Kidney glomerular epithelial cell (primary cell): ENCODE results near the gene ZCCHC8.
"Not testable (repeated sequence)": the region's sequence is repeated elsewhere in the genome, so short reads cannot be mapped to it uniquely, and the experiment has no call there.

ENCODE experiments used
- DNase-seq: peaks from one replicate; lab custom pipeline; 2025; lab: John Stamatoyannopoulos, UW

ZCCHC8 gene

DNA sequence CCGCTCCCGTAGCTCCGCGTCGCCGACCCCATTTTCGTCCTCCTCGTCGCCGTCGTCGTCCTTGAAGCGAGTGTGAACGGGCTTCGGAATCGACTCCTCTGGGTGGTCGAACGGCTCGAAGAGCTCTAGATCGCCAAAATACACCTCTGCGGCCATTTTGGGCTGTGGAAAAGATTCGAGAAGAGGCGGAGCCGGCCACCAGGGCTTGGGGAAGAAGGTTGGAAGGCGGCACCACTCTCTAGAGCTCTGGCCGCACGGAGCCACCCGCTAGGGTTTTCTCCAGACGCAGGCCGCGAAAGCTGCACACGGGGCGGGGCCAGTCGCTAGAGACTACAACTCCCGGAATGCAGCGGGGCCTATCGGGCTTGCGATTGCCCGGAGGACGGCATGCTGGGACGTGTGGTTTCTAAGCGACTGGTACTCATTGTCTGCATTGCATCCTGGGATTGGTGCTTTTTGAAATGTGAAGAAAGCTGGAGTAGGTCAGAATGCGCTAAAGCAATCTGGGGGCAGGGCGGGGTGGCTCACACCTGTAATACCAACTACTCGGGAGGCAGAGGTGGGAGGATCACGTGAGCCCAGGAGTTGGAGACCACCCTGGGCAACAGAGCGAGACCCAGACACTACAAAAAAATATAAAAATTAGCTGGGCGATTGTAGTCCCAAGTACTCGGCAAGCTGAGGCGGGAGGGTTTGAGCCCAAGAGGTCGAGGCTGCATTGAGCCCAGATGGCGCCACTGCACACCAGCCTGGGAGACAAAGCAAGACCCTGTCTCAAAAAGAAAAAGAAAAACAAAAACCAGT lies at the start of gene ZCCHC8:
ZCCHC8 (minus strand) TSS at position 248 of the 804 bp plus-strand sequence; CDS start at position 156, 92 bp downstream.
- peak; percentile 98 for DNase-seq

DNA sequence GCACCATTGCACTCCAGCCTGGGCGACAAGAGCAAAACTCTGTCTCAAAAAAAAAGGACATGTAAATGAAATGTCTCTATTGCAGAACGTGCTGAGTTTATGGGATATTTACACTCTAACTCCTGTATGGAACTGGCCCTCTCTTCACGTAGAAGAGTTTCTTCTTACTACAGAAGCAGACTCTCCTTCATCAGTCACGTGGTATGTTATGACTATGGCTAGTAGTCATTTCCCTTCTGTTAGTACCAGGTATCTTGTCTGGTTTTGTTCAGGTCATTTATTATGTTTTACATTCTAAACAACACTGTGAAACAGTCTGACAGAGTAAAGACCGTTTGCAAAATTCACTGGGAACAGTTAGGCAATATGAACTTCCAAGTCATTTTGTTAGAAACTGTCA lies 46.6 kb upstream of the ZCCHC8 start:
- no peak for DNase-seq

DNA sequence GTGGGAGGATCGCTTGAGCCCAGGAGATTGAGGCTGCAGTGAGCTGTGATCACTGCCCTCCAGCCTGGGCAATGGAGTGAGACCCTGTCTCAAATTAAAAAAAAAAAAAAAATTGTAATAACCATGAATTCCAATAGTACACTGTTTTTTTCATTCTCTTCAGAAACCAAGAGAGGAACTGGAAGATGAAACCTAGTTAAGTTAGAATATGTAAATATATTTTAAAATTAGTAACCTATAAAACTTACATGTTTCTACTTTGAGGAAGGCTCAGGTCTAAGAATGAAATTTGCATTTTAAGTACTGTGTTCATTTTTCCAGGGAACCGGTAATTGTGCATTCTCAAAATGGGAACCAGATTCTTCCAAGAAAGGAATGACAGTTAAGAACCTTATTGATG lies 45.1 kb upstream of the ZCCHC8 start:
- DNase-seq, result no peak

DNA sequence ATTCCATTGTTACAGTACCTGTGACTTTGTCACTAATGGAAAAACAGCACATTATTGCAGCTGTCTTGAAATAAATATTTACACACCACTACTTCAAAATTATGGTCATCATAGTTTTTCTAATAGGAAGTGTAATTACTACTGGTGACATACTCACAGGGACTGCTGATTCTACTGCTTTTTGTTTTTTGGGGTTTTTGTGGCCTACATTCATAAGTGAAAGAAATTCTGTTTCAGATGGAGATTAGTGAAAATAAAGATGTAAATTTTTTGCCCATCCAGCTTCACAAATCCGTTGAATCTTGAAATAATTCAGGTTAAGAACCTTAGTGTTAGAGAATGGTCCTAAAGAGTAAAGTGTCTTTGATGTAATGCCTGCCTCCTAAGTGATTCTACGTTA lies 43.8 kb upstream of the ZCCHC8 start:
- DNase-seq, result no peak

DNA sequence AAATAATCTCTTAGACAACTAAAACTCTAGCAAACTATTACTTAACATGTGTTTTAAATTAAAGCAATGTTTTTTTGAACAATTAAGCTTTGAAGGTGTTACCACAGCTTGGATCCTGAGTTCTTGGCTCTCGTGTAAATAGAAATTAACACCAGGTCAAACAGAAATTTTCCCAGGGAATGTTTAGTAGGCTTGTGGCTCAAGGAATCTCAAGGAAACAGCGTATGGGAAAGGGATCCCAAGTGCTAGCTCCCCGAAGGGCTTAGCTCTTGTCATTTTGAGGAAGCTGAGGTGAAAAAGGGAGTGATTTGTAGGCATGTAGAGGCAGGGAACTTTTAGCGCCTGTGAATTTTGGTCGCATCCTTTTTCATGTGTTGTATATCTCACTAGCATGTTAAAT lies 37.8 kb upstream of the ZCCHC8 start:
- DNase-seq, result no peak

DNA sequence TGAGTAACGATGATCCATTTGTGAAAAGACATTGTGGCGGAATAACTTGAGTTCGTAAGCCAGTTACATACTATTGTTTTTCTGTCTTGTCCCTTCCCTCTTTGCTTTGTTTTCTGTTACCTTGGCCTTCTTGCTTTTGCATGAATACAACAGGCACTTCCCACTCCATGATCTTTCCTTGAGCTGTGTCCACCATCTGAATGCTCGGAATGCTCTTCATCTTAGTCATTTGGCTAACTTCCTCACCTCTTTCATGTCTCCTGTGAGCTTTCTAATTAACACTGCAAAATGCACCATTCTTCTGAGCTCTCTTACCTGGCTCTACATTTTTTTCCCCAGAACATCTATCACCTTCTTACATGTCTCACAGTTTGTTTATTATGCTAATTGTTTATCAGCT lies 36.3 kb upstream of the ZCCHC8 start:
- no peak for DNase-seq

DNA sequence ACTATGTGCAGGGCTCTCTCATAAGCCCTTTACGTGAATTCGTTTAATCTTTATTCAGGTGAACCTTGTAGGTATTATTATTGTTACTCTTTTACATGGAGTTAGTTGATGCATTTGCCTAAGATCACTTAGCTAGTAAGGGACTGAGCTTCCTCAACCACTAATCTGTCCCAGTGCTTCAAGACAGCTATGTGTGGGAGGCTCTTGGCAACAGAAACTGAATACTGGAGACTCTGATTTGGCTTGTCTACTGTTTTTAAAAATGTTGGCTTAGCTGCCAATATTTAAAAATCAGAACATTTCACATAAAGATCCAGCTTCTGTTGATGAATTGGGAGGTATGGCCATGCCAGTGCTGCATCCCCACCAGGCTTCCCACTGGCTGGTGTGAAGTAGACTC lies 33.1 kb upstream of the ZCCHC8 start:
- DNase-seq, result no peak

DNA sequence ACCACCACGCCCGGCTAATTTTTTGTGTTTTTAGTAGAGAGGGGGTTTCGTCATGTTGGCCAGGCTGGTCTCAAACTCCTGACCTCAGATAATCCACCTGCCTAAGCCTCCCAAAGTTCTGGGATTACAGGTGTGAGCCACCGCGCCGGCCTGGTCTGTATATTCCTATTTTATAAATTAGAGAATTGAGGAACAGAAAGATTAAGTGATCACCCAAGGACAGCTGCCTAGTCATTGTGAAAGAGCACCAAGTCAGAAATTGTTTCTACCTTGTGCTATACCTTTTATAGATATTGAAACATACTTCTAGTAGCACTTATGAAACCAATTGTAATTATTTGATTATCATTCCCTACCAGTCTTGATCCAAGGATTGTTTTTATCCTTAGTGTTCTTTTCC lies 28.3 kb upstream of the ZCCHC8 start:
- DNase-seq, result no peak

DNA sequence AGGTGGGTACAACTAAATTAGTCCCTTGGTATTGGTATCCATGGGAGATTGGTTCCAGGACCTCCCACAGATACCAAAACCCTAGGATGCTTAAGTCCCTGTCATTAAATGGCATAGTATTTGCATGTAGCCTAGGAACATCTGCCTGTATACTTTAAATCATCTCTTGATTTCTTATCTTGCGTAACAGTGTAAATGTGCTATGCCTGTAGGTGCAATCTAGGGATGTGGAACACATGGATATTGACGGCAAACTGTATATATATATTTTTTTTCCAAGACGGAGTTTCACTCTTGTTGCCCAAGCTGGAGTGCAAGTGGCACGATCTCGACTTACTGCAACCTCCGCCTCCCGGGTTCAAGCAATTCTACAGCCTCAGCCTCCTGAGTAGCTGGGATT lies 27.9 kb upstream of the ZCCHC8 start:
- no peak for DNase-seq

DNA sequence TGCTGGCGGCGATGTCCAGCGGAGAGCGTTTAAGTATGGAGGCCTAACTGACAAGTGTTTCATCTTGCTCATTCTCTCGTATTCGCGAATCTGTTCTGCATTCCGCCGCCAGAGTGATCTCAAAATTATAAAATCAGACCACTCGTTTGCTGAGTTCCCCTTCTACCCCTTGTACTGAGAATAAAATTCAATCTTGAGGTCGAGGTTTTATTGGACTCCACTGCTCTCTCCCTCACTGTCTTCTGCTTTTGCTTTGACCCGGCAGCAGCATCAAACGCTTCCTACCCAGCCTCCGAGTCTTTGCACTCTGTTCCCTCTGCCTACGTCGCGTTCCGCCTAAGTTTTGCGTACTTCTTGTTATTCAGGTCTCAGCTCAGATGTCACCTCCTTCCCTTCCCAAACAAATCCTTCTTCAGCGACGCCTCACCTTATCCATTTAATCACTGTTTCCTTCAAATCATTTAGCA lies 26.8 kb upstream of the ZCCHC8 start:
- DNase-seq, result no peak

DNA sequence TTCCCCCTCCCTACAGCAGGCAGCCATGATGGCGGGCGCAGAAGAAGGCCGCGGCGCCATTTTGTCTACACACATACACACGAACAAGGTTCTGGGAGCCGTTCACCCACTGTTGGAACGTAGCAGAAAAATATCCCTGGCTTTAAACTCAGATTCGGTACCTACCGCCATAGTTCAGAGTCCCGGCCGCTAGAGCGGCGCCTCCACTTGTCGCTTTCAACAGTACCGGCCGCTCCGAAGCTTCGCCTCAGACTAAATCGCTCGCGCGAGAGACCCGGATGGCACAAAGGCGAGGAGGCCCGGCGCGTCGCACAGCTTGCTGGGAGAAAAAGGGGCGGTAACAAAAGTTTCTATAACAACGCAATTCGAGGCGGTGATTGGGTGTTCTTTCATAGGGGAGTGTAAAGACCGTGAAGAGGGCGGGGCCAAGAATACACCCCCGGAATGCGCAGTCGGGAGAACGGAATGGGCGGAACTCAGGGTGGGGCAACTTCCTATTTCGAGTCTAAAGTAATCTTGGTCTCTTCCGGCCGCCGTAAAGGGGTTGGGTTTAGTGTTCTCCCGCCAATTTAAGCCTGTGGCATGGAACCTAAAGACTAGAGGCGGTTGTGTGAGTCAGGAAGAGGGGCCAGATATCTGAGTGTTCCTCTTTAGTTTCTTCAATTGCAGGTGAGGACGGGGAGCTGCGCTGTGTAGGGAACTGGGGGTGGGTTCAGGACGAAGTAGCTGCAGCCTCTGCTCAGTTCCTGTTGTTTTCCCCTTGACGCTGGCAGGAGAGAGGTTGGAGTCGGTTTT lies 26.1 kb upstream of the ZCCHC8 start, which contains the start of the genes KNTC1 and RSRC2:
KNTC1 (plus strand) TSS at position 567 of the 795 bp plus-strand sequence. CDS start 2,815 bp downstream, outside the sequence.
RSRC2 (minus strand) TSS at position 254 of the 795 bp plus-strand sequence; CDS start at position 171, 83 bp downstream.
- peak; percentile 100 for DNase-seq

DNA sequence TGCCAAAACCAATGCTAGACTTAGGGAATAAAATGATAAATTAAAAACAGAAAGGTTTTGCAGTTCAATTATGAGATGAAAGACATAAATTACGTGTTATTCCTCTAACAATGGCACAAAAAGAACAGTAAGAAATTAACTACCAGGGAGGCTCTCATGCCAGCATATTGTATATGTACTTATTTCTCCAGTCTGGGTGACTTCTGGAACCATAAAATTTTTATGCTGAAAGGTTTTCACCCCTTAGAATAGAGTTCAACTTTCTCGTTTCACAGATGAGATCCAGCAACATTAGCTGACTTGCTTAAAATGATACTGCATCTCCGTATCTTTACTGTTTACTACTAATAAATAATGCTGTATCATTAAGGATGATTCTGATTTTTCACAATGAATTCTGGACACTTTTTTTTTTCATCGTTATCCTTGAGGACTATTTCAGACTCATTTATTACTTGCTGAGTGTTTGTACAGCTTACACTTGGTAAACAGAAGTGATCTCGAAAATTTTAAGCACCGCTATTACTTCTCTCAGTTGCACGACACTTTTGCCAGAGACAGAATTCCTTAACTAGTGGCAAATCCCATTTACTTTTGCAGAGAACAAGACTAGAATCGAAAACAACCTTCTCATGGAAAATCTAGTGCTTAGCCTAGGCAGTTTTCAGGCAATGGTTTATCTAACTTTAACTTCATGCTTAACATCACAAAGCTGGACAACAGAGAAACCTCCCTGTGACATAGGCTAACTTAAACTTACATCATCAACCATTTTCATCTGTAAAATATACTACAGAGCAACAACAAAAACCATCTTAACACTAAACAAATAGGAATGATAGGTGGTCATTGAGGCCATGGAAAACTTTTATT lies 23.4 kb upstream of the ZCCHC8 start:
- DNase-seq, result no peak

DNA sequence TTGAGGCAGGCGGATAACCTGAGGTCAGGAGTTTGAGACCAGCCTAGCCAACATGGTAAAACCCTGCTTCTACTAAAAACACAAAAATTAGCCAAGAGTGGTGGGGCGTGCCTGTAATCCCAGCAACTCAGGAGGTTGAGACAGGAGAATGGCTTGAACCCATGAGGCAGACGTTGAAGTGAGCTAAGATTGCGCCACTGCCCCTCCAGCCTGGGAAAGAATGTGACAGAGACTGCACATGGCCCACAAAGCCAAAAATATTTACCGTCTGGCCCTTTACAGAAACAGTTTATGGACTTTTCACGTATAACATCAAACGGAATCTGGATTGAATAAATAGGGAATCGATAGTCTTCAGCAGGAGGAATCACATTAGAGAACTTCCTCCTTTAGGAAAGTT lies 22.5 kb upstream of the ZCCHC8 start:
- DNase-seq, result no peak

DNA sequence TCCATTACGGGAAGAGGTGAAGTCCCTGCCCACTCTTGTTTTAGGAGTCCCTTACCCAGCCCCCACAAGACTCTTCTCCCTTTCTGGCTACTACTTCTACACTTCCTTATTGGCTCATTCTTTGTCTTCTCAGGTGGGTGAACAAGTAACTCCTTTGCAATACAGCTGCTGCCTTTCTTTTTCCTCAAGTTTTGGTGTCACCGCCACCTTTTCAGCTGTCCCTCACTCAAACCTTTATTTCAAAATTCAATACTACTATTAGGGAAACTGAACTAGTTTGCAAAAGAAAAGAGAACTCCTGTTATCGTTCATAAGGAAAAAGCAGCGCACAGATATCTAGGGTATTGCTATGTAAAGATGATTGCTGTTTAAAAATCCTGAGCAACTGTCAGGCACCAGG lies 19.9 kb upstream of the ZCCHC8 start:
- DNase-seq, result no peak

DNA sequence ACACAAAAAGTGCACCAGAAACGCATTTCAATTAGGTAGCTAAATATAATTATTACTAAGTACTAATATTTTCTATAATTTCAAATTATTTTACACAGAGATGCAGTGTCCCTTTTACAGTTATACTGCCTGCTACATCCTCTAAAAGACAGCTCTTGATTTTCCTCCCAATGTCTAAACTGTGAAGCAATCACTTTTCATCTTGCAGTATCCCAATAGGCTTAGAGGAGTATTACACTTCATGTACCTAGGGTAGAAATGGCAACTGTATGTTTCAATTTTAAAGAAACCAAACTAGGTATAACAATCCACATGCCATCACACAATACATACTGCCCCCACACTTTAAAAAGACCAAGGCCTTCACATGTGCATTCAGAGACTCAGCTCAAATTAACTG lies 18.7 kb upstream of the ZCCHC8 start:
- DNase-seq, result no peak

DNA sequence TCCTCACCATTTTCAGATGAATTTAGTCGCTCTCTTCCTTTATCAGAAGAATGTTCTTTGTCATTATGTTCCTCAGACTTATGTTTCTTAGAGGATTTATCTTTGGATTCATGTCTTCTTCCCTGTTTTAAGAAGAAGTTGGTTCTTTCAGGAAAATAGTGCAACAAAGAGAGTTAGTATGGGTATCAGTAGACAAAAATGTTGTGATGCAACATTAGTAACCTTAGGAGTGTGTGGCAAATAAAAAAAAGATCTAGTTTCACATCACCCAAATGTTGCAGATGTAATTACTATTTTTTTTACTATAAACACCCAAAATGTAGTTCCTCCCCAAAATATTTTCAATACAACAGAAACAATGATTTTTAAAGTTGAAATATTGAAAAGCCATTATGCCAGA lies 18.2 kb upstream of the ZCCHC8 start:
- no peak for DNase-seq

DNA sequence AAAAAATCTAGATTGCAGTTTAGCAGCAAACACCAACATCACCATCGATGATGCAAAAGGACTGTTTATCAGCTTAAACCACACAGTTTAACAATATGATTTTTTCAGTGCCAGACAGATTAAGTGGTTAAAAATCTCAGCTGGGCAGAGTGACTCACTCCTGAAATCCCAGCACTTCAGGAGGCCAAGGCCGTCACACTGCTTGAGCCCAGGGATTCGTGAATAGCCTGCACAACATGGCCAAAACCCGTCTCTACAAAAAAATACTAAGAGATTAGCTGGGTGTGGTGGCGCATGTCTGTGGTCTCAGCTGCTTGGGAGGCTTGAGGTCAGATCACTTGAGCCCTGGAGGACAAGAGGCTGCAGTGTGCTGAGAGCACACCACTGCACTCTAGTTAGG lies 17.1 kb upstream of the ZCCHC8 start:
- DNase-seq, result peak; percentile 81

DNA sequence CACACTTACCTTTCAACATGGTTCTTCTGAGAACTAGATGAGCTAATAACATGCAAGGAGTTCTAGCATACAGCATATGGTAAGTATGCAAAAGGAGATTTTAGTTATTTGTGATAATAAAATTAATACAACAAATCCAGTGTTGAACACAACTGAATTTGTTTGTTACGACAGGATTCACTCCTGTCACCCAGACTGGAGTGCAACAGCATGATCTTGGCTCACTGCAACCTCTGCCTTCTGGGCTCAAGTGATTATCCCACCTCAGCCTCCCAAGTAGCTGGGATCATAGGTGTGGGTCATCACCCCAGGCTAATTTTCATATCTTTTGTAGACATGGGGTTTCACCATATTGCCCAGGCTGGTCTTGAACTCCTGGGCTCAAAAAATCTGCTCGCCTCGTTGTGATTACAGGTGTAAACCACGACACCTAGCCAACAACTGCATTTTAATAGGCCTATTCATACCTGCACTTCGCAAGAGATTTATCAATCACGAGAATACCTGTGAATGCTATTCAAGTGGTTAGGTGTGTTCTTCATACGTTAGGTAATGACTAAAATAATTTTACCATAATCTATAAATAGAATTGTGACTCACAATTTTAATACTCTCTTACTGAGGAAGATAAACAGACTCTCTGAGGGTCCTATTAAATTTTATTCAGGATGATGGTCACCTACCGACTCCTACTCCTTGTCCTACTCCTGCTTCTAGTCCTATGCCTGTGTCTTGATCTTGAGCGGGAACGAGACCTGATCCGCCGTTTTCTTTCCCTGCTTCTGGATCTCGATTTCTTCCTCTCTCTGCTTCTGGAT lies 16.0 kb upstream of the ZCCHC8 start:
- no peak for DNase-seq

DNA sequence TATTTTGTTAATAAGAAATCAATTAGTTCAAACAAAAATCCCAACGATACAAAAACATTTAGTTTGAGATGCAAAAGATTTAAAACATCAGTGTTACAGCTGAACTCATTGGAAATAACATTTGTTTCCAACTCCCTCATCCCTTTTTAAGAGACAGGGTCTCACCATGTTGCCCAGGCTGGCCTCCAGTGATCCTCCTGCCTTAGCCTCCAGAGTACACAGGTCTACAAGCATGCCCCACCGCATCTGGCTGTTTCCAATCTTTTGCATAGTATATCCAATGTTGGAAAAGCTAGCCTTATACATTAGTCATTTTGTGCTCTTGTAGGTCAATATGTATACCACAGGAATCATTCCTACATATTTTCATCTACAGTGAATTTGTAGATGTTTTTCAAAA lies 14.5 kb upstream of the ZCCHC8 start:
- DNase-seq, result no peak

DNA sequence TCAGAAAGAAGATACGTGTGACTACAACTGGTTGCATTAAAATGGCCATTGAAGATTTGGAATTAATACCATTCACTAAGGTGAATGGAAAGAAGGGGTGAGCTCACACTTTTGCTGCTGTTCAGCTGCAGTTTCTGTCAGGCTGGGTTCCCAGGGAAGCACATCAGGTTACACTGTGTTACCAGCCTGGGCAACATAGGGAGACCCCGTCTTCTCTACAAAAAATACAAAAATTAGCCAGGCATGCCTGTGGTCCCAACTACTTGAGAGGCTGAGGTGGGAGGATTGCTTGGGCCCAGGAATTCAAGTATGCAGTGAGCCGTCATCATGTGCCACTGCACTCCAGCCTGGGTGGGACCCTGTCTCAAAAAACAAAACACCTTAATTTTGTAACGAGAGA lies 12.9 kb upstream of the ZCCHC8 start:
- DNase-seq, result no peak

DNA sequence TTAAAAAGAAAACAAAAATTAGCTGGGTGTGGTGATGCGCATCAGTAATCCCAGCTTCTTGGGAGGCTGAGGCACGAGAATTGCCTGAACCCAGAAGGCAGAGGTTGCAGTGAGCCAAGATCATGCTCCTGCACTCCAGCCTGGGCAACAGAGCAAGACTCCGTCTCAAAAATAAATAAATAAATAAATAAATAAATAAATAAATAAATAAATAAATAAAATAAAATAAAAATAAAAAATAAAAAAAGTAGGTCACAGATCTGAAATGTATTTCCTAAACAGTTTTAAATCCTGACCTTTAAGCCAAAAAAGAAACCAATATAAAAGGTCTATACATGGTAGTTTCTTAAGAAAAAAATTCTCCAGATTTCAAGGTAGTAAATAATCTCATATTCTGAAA lies 12.3 kb upstream of the ZCCHC8 start:
- DNase-seq, result not testable (repeated sequence)
